K562 (cell line): Measurements from ENCODE around the gene IRF9. TPM values are rescaled to one million over a fixed set of nuclear protein-coding genes. Genes with fewer than 3 reads are reported as not detected.

Experiments used
- ATAC-seq: fragments of 200-7000 bp; cut with Tn5 transposase; 3 replicates; pipeline ENCODE4 v1.9.1; 2020; ENCODE audit warnings: moderate library complexity
- BruUV-seq: library from RNA; stranded (reverse); fragments of 400-500 nt; replicated peaks from 2 replicates; lab custom pipeline; 2021; lab: Mats Ljungman, UMichigan
- CTCF ChIA-PET: fragments of 300-600 bp; formaldehyde crosslinking; extraction: SDS; loops from one replicate; lab custom pipeline; 2021; ENCODE audit warnings: low intra/inter-chr PET ratio; lab: Yijun Ruan, JAX
- POLR2A ChIA-PET: fragments of 300-600, 350-650 bp; sonication (Branson Sonifier 250); formaldehyde crosslinking; extraction: SDS; loops from one replicate; lab custom pipeline; 2021; ENCODE audit warnings: antibody characterized with exemption, inconsistent platforms; lab: Yijun Ruan, JAX
- DNase-seq, 4 experiments: peaks; one replicate each; pipeline versions ENCODE4 v3.0.0 to v3.0.0-alpha.2; 2011 to 2018; ENCODE audit warnings: low spot score in 3 of 4, mixed read lengths in 3 of 4; ENCODE audit errors: extremely low read depth in 1 of 4
- FAIRE-seq: peaks from 2 replicates; lab custom pipeline; 2011; peaks lifted over from hg19 to GRCh38; lab: Jason Lieb, UNC
- H2AFZ ChIP-seq: 2 replicates; pipeline ENCODE4 v1.6.0; 2011; ENCODE audit warnings: low read depth, low read length, control low read depth, inconsistent platforms
- H3K27ac ChIP-seq: fragments of 200-600 bp; 3 replicates; pipeline ENCODE4 v1.8.0; 2011; ENCODE audit warnings: low read depth, mild to moderate bottlenecking, control low read depth, inconsistent platforms, low read length, moderate library complexity, mixed read lengths; ENCODE audit errors: extremely low read depth
- H3K27me3 ChIP-seq, 2 experiments: fragments of 300-600 bp in 1 of 2; 2 replicates in 1 of 2; 3 replicates in 1 of 2; pipeline versions ENCODE4 v1.6.0 to v1.8.0; 2011; ENCODE audit warnings: inconsistent platforms in 2 of 2, low read length in 2 of 2, mild to moderate bottlenecking in 1 of 2, mixed read lengths in 1 of 2, moderate library complexity in 1 of 2; ENCODE audit not compliant: control insufficient read depth in 2 of 2, insufficient read depth in 2 of 2
- H3K36me3 ChIP-seq: fragments of 300-600 bp; 3 replicates; pipeline ENCODE4 v1.8.0; 2011; ENCODE audit warnings: mild to moderate bottlenecking, low read length, inconsistent platforms; ENCODE audit not compliant: control insufficient read depth, insufficient read depth
- H3K4me1 ChIP-seq, 2 experiments: fragments of 200-600 bp in 1 of 2; replicated peaks in 1 of 2; 2 replicates in 1 of 2; 3 replicates in 1 of 2; pipeline versions ENCODE4 v1.5.1 to v1.8.0; 2011; ENCODE audit warnings: inconsistent platforms in 2 of 2, low read length in 2 of 2, mild to moderate bottlenecking in 1 of 2, mixed read lengths in 1 of 2, moderate library complexity in 1 of 2; ENCODE audit not compliant: control insufficient read depth in 2 of 2, insufficient read depth in 2 of 2
- H3K4me2 ChIP-seq: 2 replicates; pipeline ENCODE4 v1.6.1; 2011; ENCODE audit warnings: low read length, control low read depth, inconsistent platforms, mixed read lengths; ENCODE audit not compliant: insufficient read depth
- H3K4me3 ChIP-seq: fragments of 200-600 bp; sonication (generic), shearing (Covaris generic); 2 replicates; pipeline ENCODE4 v1.5.1; 2016; ENCODE audit warnings: control low read depth, inconsistent platforms
- H3K79me2 ChIP-seq: fragments of 200-600 bp; 3 replicates; pipeline ENCODE4 v1.8.0; 2011; ENCODE audit warnings: low read length, inconsistent platforms; ENCODE audit not compliant: control insufficient read depth, insufficient read depth
- H3K9ac ChIP-seq, 2 experiments: 2 replicates each; pipeline versions ENCODE4 v1.6.0 to v1.6.1; 2011; ENCODE audit warnings: low read depth in 2 of 2, low read length in 2 of 2, control low read depth in 1 of 2, inconsistent platforms in 1 of 2, mild to moderate bottlenecking in 1 of 2, mixed read lengths in 1 of 2; ENCODE audit not compliant: insufficient read depth in 1 of 2
- H3K9me1 ChIP-seq: one replicate; pipeline ENCODE4 v1.6.0; 2011; ENCODE audit warnings: inconsistent platforms, mild to moderate bottlenecking, low read length, moderate library complexity; ENCODE audit not compliant: control insufficient read depth, insufficient read depth
- H3K9me3 ChIP-seq: replicated peaks from 2 replicates; pipeline ENCODE4 v1.5.1; 2011; ENCODE audit warnings: low read depth, low read length, inconsistent platforms; ENCODE audit not compliant: control insufficient read depth, insufficient read depth
- H4K20me1 ChIP-seq: replicated peaks from 2 replicates; pipeline ENCODE4 v1.6.1; 2011; ENCODE audit warnings: low read length, inconsistent platforms, mixed read lengths; ENCODE audit not compliant: control insufficient read depth, insufficient read depth
- CBX3 ChIP-seq, 2 experiments: IDR thresholded peaks; 1 replicate in 1 of 2; 2 replicates in 1 of 2; pipeline ENCODE4 v1.6.1; 2012; ENCODE audit warnings: inconsistent platforms in 2 of 2, low read length in 2 of 2, borderline replicate concordance in 1 of 2, control low read depth in 1 of 2
- GTF2B ChIP-seq: IDR thresholded peaks from 2 replicates; pipeline ENCODE4 v1.6.1; 2011; ENCODE audit not compliant: insufficient read length; ENCODE audit errors: extremely low read depth
- KDM1A ChIP-seq, 2 experiments: fragments of 450-650 bp; IDR thresholded peaks; 2 replicates each; pipeline ENCODE4 v1.6.1; 2016; ENCODE audit warnings: mild to moderate bottlenecking in 2 of 2
- MECOM ChIP-seq: fragments of 250-450 bp; sonication (Bioruptor Pico); IDR thresholded peaks from 2 replicates; pipeline ENCODE4 v1.8.0; 2022; ENCODE audit warnings: inconsistent platforms
- PHF20 ChIP-seq: fragments of 450-650 bp; IDR thresholded peaks from 2 replicates; pipeline ENCODE4 v1.6.1; 2018; ENCODE audit not compliant: partially characterized antibody
- PRMT5 ChIP-seq: sonication (generic); formaldehyde crosslinking; IDR thresholded peaks from 2 replicates; pipeline ENCODE4 v1.5.0; 2020; ENCODE audit warnings: missing genetic modification reagents
- RFX5 ChIP-seq: IDR thresholded peaks from 2 replicates; pipeline ENCODE4 v1.6.1; 2011; ENCODE audit warnings: low read depth, mild to moderate bottlenecking, improper control_type of control experiment, low read length
- WGBS: fragments of 100-300 bp; shearing (Covaris generic); methylation state at CpG from one replicate; pipeline ENCODE4 v1.1.6; 2016; ENCODE audit warnings: low coverage, mixed read lengths; ENCODE audit not compliant: insufficient coverage; ENCODE audit errors: missing lambda C conversion rate; 5-methylcytosine and 5-hydroxymethylcytosine counted together
- in situ Hi-C: fragments of 300-500 bp; cut with MboI; formaldehyde crosslinking; loops from 4 replicates; pipeline ENCODE4 v1.15.0; 2018; ENCODE audit warnings: inconsistent platforms, mixed read lengths
- intact Hi-C: fragments of 100-400 bp; cut with micrococcal nuclease; formaldehyde crosslinking; loops from 2 replicates; pipeline ENCODE4 v1.14.2; 2022
- polyA plus RNA-seq, 8 experiments: library from polyadenylated mRNA; depleted of rRNA in 4 of 8; stranded (reverse) in 5 of 8; unstranded in 3 of 8; fragments of >200 nt; fragmentation: Nextera tagmentation in 2 of 8; fragmentation: Illumina TruSeq in 1 of 8; extraction: Ambion mirVana in 2 of 8; extraction: Trizol in 1 of 8; gene quantifications; 2 replicates each; pipeline versions ENCODE4 v1.2.1 to v1.2.3, GENCODE V29; 2011 to 2014; ENCODE audit warnings: inconsistent platforms in 1 of 8, missing spikeins in 1 of 8
- total RNA-seq, 7 experiments: library from RNA; depleted of rRNA in 6 of 7; stranded (reverse); fragments of >200 nt in 6 of 7; fragmentation: Illumina TruSeq in 2 of 7; extraction: Trizol in 2 of 7; gene quantifications; 2 replicates each; pipeline versions ENCODE4 v1.2.1 to v1.2.3, GENCODE V29; 2011 to 2021; ENCODE audit warnings: low replicate concordance in 1 of 7
- TF ChIP-seq, protein P1 (sequence below): fragments of 250-450 bp; sonication (Bioruptor Pico); IDR thresholded peaks from 2 replicates; pipeline ENCODE4 v1.5.0; 2021; ENCODE audit warnings: mild to moderate bottlenecking, borderline replicate concordance

Gene IRF9
- total and polyA plus RNA-seq, 9 of the 15 experiments (the other 6 are each of a cell fraction or from before 2014, with no cell fraction given): 0.79 to 14.8 (median 6.1) TPM

DNA sequence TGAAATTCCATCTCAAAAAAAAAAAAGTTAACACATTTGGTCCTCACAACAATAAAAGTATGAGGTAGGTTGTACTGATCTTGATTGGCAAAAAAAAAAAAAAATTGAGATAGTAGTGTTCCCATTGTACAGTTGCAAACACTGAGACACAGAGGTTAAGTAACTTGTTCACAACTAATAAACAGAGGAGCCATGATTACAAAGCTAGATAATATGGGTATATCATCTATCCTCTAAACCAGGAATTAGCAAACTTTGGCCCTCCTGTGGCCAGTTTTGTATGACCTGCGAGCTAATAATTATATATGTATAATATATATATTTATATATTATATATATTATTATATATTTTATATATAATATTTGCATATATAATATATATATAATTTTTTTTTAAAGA, 27.3 kb upstream of the IRF9 start:
- WGBS: 90% methylated on average over 1 of the region's 1 CpG
- no TSS peak for BruUV-seq
- TF ChIP-seq, protein P1, sequence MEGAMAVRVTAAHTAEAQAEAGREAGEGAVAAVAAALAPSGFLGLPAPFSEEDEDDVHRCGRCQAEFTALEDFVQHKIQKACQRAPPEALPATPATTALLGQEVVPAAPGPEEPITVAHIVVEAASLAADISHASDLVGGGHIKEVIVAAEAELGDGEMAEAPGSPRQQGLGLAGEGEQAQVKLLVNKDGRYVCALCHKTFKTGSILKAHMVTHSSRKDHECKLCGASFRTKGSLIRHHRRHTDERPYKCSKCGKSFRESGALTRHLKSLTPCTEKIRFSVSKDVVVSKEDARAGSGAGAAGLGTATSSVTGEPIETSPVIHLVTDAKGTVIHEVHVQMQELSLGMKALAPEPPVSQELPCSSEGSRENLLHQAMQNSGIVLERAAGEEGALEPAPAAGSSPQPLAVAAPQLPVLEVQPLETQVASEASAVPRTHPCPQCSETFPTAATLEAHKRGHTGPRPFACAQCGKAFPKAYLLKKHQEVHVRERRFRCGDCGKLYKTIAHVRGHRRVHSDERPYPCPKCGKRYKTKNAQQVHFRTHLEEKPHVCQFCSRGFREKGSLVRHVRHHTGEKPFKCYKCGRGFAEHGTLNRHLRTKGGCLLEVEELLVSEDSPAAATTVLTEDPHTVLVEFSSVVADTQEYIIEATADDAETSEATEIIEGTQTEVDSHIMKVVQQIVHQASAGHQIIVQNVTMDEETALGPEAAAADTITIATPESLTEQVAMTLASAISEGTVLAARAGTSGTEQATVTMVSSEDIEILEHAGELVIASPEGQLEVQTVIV: no peak
- TF ChIP-seq PHF20 (no peak), PRMT5 (CRISPR knock-in tag) (no peak), GTF2B (no peak), MECOM (no peak), RFX5 (no peak), KDM1A (IDR thresholded peaks at IDR 0.05) (0 out of 4 replicates have a peak, but pooled peaks of 1 of the 2 experiments have one; percentile 23), CBX3 (IDR thresholded peaks at IDR 0.05; ENCODE audit: borderline replicate concordance in 1 of 2, low read length in 2 of 2) (no peak)
- TF ChIP-seq, all 486 proteins: peak for 1
- DNase-seq (no peak), ATAC-seq (no peak), FAIRE-seq (no peak)
- ChIA-PET POLR2A (interaction anchor here (0.7 kb wide), 1 partner anchor 1112 kb away, joined by 3 read pairs; no protein-coding TSS in a partner anchor), CTCF (no interaction called here)
- H3K4me3 ChIP-seq: no peak overlapping the region
- H3K27me3 ChIP-seq: no peaks in the 10 kb centered on the region
- no peak overlapping the region for H2AFZ ChIP-seq
- peaks cover 4% of the 10 kb centered on the region; the same call in 2 of the 3 replicates for H3K79me2 ChIP-seq
- H3K4me2 ChIP-seq: no peak overlapping the region
- H3K4me1 ChIP-seq: peaks cover 7 to 29% of the 10 kb centered on the region in 2 experiments; a peak in 4 of 5 replicates
- in situ Hi-C loops: no loop called here
- no peaks in the 10 kb centered on the region for H3K9me3 ChIP-seq
- intact Hi-C loops: no loop called here
- H3K27ac ChIP-seq: no peak overlapping the region
- H3K36me3 ChIP-seq: peaks cover 15% of the 10 kb centered on the region
- no peaks in the 10 kb centered on the region for H3K9me1 ChIP-seq
- H4K20me1 ChIP-seq: no peaks in the 10 kb centered on the region; the same call in 1 of the 2 replicates
- H3K9ac ChIP-seq: no peak overlapping the region
